Stimulated activated CD8-positive, alpha-beta memory T cell treated with anti-CD3 and anti-CD28 coated beads, Interleukin-7, amount 100 ng/mL, for 48 hours (primary cell): Measurements from ENCODE around the gene RGPD3.

Experiments
- DNase-seq, 2 donors: peaks; one replicate each; pipeline ENCODE4 v3.0.0-alpha.2; 2020; ENCODE audit warnings: low read depth in 1 of 2; ENCODE audit errors: extremely low read depth in 1 of 2

Gene RGPD3

GRCh38 chr2:106344302-106344701, 123.9 kb downstream of the RGPD3 start:
- DNase-seq: no peak

GRCh38 chr2:106343274-106343673, 124.9 kb downstream of the RGPD3 start:
- no peak for DNase-seq

- no peak for DNase-seq
These were observed 125.4 kb downstream of the RGPD3 start for GRCh38 chr2:106342831-106343251.

GRCh38 chr2:106341666-106342065, 126.5 kb downstream of the RGPD3 start:
- no peak for DNase-seq
